ENCODE data around the gene MBOAT2.
A peak's percentile ranks its signal among the peaks of the same experiment; 100 is the strongest.

MBOAT2 gene

GRCh38 chr2:8893474-8893873, 110.0 kb downstream of the MBOAT2 start:
- DNase-seq: no peak

- DNase-seq: no peak
Measured at GRCh38 chr2:8892111-8892510, 111.4 kb downstream of the MBOAT2 start.

- no peak for DNase-seq
Measured at GRCh38 chr2:8889978-8890377, 113.5 kb downstream of the MBOAT2 start.

- DNase-seq: no peak
Measured at GRCh38 chr2:8888963-8889362, 114.5 kb downstream of the MBOAT2 start.

- no peak for DNase-seq
Measured at GRCh38 chr2:8886876-8887275, 116.6 kb downstream of the MBOAT2 start.

GRCh38 chr2:8886202-8886518, 117.3 kb downstream of the MBOAT2 start:
- no peak for DNase-seq

- no peak for DNase-seq
Measured at GRCh38 chr2:8885449-8886201, 117.9 kb downstream of the MBOAT2 start.

GRCh38 chr2:8884812-8885211, 118.7 kb downstream of the MBOAT2 start:
- DNase-seq: no peak

- DNase-seq: peak in 1 of 2 experiments; percentile 1
Measured at GRCh38 chr2:8882094-8882493, 121.4 kb downstream of the MBOAT2 start.

GRCh38 chr2:8877894-8878293, 125.6 kb downstream of the MBOAT2 start:
- no peak for DNase-seq

GRCh38 chr2:8877332-8877731, 126.2 kb downstream of the MBOAT2 start:
- DNase-seq: no peak

GRCh38 chr2:8876628-8877027, 126.9 kb downstream of the MBOAT2 start:
- DNase-seq: no peak

GRCh38 chr2:8872821-8873432, 130.6 kb downstream of the MBOAT2 start:
- DNase-seq: no peak

- no peak for DNase-seq
Measured at GRCh38 chr2:8870441-8870840, 133.0 kb downstream of the MBOAT2 start.

- no peak for DNase-seq
Measured at GRCh38 chr2:8867363-8867762, 136.1 kb downstream of the MBOAT2 start.

- DNase-seq: no peak
Measured at GRCh38 chr2:8863331-8863953, 140.0 kb downstream of the MBOAT2 start.

GRCh38 chr2:8862230-8862629, 141.3 kb downstream of the MBOAT2 start:
- DNase-seq: no peak

GRCh38 chr2:8861797-8862196, 141.7 kb downstream of the MBOAT2 start:
- no peak for DNase-seq

- DNase-seq: no peak
Measured at GRCh38 chr2:8860239-8860638, 143.2 kb downstream of the MBOAT2 start.

GRCh38 chr2:8858910-8859309, 144.6 kb downstream of the MBOAT2 start:
- no peak for DNase-seq

- DNase-seq: no peak
Measured at GRCh38 chr2:8858264-8858663, 145.2 kb downstream of the MBOAT2 start.

- no peak for DNase-seq
Measured at GRCh38 chr2:8857709-8858108, 145.8 kb downstream of the MBOAT2 start.

- DNase-seq: no peak
Measured at GRCh38 chr2:8856176-8856575, 147.3 kb downstream of the MBOAT2 start.

GRCh38 chr2:8855010-8855409, 148.5 kb downstream of the MBOAT2 start:
- no peak for DNase-seq

Measured in activated CD4-positive, alpha-beta T cell treated with anti-CD3 and anti-CD28 coated beads, Interleukin-2, amount 50 U/mL, for 48 hours (primary cell).